ENCODE measurements around the gene KIF5A.
"Not testable (repeated sequence)": the region's sequence is repeated elsewhere in the genome, so short reads cannot be mapped to it uniquely, and the experiment has no call there.

KIF5A gene

GRCh38 chr12:57616383-57617101, 66.7 kb downstream of the KIF5A start:
- Histone ChIP-seq H2AFZ (ENCODE audit: low read depth, low read length) (no peak overlapping the region), H3K4me1 (ENCODE audit: insufficient read depth, low read length) (peaks cover 6% of the 10 kb centered on the region), H3K36me3 (ENCODE audit: insufficient read depth, low read length) (peaks cover 43% of the 10 kb centered on the region), H3K4me3 (ENCODE audit: low read length) (no peak overlapping the region), H3K27me3 (ENCODE audit: insufficient read depth, low read length) (no peaks in the 10 kb centered on the region), H3K9me3 (ENCODE audit: low read length) (peaks cover 2% of the 10 kb centered on the region)

DNA sequence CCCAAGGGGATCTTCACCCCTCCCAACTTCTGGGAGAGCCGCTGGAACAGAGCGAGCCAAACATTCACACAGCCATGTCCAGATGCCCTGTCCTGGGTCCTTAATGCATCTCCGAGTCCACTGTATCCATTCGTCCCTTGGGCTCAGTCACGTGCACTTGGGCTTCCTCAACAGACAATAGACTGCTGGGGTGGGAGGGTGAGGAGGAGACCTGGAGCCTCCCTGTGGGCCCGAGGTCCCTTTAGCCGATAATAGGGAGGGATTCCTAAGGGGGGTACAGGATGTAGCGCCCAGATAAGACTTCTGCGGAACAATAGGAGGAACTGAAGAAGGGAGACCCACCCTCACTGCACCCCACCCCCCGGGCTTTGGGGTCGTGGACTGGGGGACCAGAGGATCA, 68.1 kb downstream of the KIF5A start:
- Histone ChIP-seq H3K4me1 (ENCODE audit: insufficient read depth, low read length) (no peaks in the 10 kb centered on the region), H3K9me3 (ENCODE audit: low read length) (peaks cover 2% of the 10 kb centered on the region), H3K4me3 (ENCODE audit: low read length) (no peak overlapping the region), H3K27me3 (ENCODE audit: insufficient read depth, low read length) (no peaks in the 10 kb centered on the region), H2AFZ (ENCODE audit: low read depth, low read length) (no peak overlapping the region), H3K36me3 (ENCODE audit: insufficient read depth, low read length) (peaks cover 43% of the 10 kb centered on the region)

GRCh38 chr12:57618431-57618830, 68.6 kb downstream of the KIF5A start:
- not testable (repeated sequence) for H3K4me1 ChIP-seq (ENCODE audit: insufficient read depth, low read length); H3K4me3 ChIP-seq (ENCODE audit: low read length); H2AFZ ChIP-seq (ENCODE audit: low read depth, low read length); H3K9me3 ChIP-seq (ENCODE audit: low read length); H3K27me3 ChIP-seq (ENCODE audit: insufficient read depth, low read length)
- H3K36me3 ChIP-seq (ENCODE audit: insufficient read depth, low read length): peaks cover 38% of the 10 kb centered on the region

DNA sequence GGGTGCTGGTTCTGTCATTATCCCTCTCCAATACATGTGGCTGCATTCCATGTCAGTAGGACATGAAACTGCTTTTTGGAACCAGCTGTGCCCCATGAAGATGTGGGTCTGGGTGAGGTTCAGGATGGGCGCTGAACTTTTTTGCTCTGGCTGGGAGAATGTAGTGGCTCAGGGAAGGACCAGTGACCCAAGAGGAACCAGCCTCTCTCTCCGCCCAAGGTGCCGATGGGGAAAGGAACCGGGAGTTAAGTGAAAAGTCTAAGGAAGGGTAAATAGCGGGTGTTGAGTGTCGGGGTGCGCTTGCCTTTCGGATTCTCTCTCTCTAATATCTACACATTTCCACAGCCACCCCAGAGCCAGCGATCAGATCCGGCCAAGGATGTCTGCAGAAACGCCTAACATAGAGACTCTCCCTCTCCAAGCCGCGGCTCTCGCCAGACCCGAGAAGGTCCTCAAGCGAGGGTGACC, 69.2 kb downstream of the KIF5A start:
- H3K36me3 ChIP-seq (ENCODE audit: insufficient read depth, low read length): peaks cover 32% of the 10 kb centered on the region
- no peak overlapping the region for H2AFZ ChIP-seq (ENCODE audit: low read depth, low read length)
- no peak overlapping the region for H3K4me3 ChIP-seq (ENCODE audit: low read length)
- no peaks in the 10 kb centered on the region for H3K4me1 ChIP-seq (ENCODE audit: insufficient read depth, low read length)
- H3K27me3 ChIP-seq (ENCODE audit: insufficient read depth, low read length): no peaks in the 10 kb centered on the region
- peaks cover 2% of the 10 kb centered on the region for H3K9me3 ChIP-seq (ENCODE audit: low read length)

DNA sequence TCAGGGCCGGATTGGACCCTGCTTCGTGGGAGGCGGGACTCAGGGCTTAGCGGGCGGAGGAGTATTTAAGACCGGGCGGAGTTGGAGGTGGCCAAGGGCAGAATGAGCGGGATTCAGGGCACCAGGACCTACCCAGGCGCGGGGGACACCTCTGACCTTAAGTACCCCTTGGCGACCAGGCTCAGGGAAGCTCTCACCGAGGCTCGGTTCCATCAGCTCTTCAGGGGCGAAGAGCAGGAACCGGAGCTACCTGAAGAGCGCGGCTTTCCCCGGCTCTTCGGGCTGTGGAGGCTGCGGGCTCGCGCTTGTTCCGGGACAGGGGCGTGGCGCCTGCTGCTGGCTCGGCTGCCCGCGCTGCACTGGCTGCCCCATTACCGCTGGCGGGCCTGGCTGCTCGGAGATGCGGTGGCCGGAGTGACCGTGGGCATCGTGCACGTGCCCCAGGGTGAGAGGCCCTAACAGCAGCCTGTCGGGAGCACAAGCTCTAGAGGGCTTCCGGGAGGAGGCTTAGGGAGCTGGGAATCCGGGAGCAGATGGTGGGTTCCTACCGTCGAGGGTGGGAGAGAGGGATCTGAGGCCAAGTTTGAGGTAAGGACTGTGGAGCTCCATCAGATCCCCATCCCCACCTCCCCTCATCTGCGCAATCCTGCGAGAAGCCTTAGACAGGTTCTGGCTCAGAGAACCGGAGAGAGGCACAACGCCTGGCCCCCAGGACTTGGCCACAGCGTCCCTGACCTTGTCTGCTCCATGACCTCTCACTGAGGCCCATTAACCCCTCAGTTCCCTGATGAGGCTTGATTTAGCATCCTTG, 69.8 kb downstream of the KIF5A start:
- no peak overlapping the region for H3K4me3 ChIP-seq (ENCODE audit: low read length)

GRCh38 chr12:57620245-57620935, 70.5 kb downstream of the KIF5A start:
- Histone ChIP-seq H3K9me3 (ENCODE audit: low read length) (peaks cover under 1% of the 10 kb centered on the region), H2AFZ (ENCODE audit: low read depth, low read length) (no peak overlapping the region), H3K36me3 (ENCODE audit: insufficient read depth, low read length) (peaks cover 27% of the 10 kb centered on the region), H3K4me1 (ENCODE audit: insufficient read depth, low read length) (no peaks in the 10 kb centered on the region), H3K27me3 (ENCODE audit: insufficient read depth, low read length) (no peaks in the 10 kb centered on the region), H3K4me3 (ENCODE audit: low read length) (no peak overlapping the region)

More for the DNA sequence above, 69.8 kb downstream of the KIF5A start:
- Histone ChIP-seq H2AFZ (ENCODE audit: low read depth, low read length) (no peak overlapping the region), H3K27me3 (ENCODE audit: insufficient read depth, low read length) (no peaks in the 10 kb centered on the region), H3K4me1 (ENCODE audit: insufficient read depth, low read length) (no peaks in the 10 kb centered on the region), H3K9me3 (ENCODE audit: low read length) (peaks cover 2% of the 10 kb centered on the region), H3K36me3 (ENCODE audit: insufficient read depth, low read length) (peaks cover 28% of the 10 kb centered on the region)

DNA sequence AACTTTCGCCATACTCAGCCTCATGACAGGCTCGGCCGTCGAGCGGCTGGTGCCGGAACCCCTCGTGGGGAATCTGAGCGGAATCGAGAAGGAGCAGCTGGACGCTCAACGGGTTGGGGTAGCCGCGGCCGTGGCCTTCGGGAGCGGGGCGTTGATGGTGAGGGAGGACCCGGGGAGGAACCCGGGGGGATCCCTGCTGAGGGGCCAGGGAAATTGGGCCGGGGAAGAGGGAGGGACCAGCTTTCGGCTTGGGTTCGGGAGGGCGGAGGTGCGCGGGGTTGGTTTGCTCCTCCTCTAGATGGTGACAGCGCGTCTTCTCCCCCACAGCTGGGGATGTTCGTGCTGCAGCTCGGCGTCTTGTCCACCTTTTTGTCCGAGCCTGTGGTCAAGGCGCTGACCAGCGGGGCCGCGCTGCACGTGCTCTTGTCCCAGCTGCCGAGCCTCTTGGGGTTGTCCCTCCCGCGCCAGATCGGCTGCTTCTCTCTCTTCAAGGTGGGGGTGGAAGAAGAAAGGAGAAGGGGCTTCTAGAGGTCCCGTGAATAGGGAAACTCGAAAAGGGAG, 71.2 kb downstream of the KIF5A start:
- H3K36me3 ChIP-seq (ENCODE audit: insufficient read depth, low read length): peaks cover 22% of the 10 kb centered on the region
- H3K4me3 ChIP-seq (ENCODE audit: low read length): no peak overlapping the region
- no peaks in the 10 kb centered on the region for H3K4me1 ChIP-seq (ENCODE audit: insufficient read depth, low read length)
- no peak overlapping the region for H2AFZ ChIP-seq (ENCODE audit: low read depth, low read length)
- no peaks in the 10 kb centered on the region for H3K9me3 ChIP-seq (ENCODE audit: low read length)
- no peaks in the 10 kb centered on the region for H3K27me3 ChIP-seq (ENCODE audit: insufficient read depth, low read length)

- Histone ChIP-seq H3K4me3 (ENCODE audit: low read length) (no peak overlapping the region), H3K36me3 (ENCODE audit: insufficient read depth, low read length) (peaks cover 22% of the 10 kb centered on the region), H3K9me3 (ENCODE audit: low read length) (no peaks in the 10 kb centered on the region), H3K27me3 (ENCODE audit: insufficient read depth, low read length) (no peaks in the 10 kb centered on the region), H3K4me1 (ENCODE audit: insufficient read depth, low read length) (no peaks in the 10 kb centered on the region), H2AFZ (ENCODE audit: low read depth, low read length) (no peak overlapping the region)
These were observed 71.9 kb downstream of the KIF5A start for GRCh38 chr12:57621497-57622292.

- Histone ChIP-seq H3K27me3 (ENCODE audit: insufficient read depth, low read length) (no peaks in the 10 kb centered on the region), H3K4me1 (ENCODE audit: insufficient read depth, low read length) (no peaks in the 10 kb centered on the region), H3K36me3 (ENCODE audit: insufficient read depth, low read length) (peaks cover 19% of the 10 kb centered on the region), H2AFZ (ENCODE audit: low read depth, low read length) (no peak overlapping the region), H3K4me3 (ENCODE audit: low read length) (no peak overlapping the region), H3K9me3 (ENCODE audit: low read length) (no peaks in the 10 kb centered on the region)
These were observed 72.7 kb downstream of the KIF5A start for GRCh38 chr12:57622293-57623245.

DNA sequence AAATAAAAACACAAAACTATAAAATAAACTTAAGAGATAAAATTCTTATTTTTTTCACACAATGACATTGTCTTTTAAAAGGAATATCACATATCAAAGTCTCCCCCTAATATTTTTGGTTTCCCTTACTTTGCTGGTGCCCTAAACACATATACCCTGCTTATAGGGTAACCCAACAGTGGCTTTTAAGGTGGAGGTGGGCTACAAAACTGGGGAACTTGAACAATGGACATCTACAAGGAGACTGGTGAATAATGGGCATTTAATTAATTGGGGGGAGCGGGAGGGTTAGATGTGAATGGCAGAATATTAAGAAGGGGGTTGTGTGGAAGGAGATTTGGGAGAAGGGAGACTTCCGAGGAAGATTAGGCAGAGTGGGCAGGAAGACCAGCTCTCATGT, 73.5 kb downstream of the KIF5A start:
- no peak overlapping the region for H2AFZ ChIP-seq (ENCODE audit: low read depth, low read length)
- H3K36me3 ChIP-seq (ENCODE audit: insufficient read depth, low read length): peaks cover 22% of the 10 kb centered on the region

DNA sequence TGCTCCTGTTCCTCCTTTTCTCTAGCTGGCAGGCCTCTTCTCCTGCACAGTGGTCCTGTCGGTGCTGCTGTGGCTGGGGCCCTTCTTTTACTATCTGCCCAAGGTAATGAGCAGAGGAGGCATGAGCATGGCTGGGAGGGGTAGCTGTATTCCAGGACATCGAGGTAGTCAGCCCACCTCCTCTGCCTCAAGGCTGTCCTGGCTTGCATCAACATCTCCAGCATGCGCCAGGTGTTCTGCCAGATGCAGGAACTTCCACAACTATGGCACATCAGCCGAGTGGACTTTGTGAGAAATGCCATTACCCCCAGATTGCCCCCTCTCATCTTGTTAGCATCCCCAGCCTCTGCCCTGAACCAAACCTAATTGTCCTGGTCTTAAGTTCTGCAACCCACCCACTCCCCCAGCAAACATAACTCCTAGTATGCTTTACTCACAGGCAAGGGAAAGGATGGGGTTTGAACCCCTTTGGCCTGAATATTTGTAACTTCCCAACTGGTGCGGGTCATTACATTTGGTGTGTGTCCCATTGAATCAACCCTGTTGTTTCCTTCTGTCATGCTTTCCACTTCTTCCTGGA, 74.1 kb downstream of the KIF5A start:
- no peaks in the 10 kb centered on the region for H3K9me3 ChIP-seq (ENCODE audit: low read length)
- peaks cover 27% of the 10 kb centered on the region for H3K36me3 ChIP-seq (ENCODE audit: insufficient read depth, low read length)
- H2AFZ ChIP-seq (ENCODE audit: low read depth, low read length): no peak overlapping the region
- H3K27me3 ChIP-seq (ENCODE audit: insufficient read depth, low read length): no peaks in the 10 kb centered on the region
- H3K4me3 ChIP-seq (ENCODE audit: low read length): no peak overlapping the region
- no peaks in the 10 kb centered on the region for H3K4me1 ChIP-seq (ENCODE audit: insufficient read depth, low read length)

More for the DNA sequence above, 73.5 kb downstream of the KIF5A start:
- no peaks in the 10 kb centered on the region for H3K27me3 ChIP-seq (ENCODE audit: insufficient read depth, low read length)
- no peaks in the 10 kb centered on the region for H3K4me1 ChIP-seq (ENCODE audit: insufficient read depth, low read length)
- no peak overlapping the region for H3K4me3 ChIP-seq (ENCODE audit: low read length)
- H3K9me3 ChIP-seq (ENCODE audit: low read length): no peaks in the 10 kb centered on the region

Measured in neuron (in vitro differentiated cells).